GM19238 (cell line): Measurements from ENCODE around the gene RBM25.

Experiments used
- DNase-seq: peaks from one replicate; pipeline ENCODE4 v3.0.0; 2011; ENCODE audit warnings: low spot score; ENCODE audit not compliant: insufficient read length

Gene RBM25

GRCh38 chr14:73102806-73103497 lies 44.6 kb downstream of the RBM25 start:
- DNase-seq = no peak

- no peak for DNase-seq
These were observed 46.7 kb downstream of the RBM25 start for GRCh38 chr14:73105050-73105449.

DNA sequence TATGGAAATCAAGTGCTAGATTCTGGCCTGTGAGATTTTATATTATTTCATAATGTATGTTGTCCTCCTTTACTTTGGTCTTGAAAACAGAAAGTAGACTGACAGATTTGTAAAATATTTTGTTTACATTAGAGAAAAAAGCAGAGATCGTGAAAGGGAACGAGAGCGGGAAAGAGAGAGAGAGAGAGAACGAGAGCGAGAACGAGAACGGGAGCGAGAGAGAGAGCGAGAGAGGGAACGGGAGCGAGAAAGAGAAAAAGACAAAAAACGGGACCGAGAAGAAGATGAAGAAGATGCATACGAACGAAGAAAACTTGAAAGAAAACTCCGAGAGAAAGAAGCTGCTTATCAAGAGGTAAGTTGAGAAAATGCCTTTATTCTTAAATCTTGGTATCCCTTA lies 47.4 kb downstream of the RBM25 start:
- no peak for DNase-seq

DNA sequence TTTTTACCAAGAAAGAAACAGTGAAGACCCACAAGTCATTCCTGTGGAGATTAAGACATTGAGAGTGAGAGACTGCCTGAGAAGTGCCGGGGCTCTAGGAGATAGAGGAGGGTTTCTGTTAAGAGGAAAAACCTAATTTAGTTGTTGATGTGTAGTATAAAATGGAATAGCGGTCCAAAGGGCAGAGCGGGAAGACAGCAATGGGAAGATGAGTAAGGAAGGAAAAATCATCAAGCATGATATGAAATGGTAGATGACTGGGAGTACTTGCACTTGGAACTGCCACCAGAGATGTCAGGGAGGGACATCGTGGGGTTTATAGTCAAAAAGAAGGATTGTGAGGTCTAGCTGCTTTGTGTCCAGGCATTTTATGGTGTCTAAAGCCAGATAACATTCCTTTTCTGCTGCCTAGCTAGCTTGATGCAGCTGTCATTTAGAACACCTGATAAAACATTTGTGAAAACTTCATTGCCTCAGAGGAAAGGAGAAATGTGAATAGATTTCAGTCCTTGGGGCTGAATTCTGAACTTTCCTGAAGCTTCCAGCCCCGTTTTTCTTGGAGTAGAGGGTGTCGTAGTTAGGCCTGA lies 57.8 kb downstream of the RBM25 start:
- DNase-seq = no peak

DNA sequence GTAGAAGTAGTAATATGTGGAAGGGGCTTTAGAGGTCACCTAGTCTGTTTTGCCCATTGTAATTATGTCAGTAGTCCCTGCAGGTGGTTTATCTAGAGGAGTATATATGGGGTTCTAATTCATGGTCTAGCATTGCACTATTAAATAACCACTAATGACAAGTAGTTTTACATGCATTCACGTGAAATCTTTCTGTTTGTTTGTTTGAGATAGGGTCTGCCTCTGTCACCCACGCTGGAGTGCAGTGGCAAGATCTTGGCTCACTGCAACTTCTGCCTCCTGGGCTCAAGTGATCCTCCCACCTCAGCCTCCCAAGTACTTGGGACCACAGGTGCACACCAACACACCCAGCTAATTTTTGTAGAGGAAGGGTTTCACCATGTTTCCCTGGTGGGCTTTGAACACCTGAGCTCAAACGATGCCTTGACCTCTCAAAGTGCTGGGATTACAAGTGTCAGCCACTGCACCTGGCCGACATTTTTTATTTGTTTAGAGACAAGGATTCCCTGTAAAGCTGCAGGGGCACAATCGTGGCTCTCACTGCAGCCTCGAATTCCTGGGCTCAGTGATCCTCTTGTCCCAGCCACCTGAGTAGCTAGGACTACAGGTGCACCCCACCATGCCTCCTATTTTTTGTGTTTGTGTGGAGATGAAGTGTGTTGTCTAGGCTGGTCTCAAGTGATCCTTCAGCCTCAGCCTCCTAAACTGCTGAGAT lies 66.0 kb downstream of the RBM25 start:
- no peak for DNase-seq

DNA sequence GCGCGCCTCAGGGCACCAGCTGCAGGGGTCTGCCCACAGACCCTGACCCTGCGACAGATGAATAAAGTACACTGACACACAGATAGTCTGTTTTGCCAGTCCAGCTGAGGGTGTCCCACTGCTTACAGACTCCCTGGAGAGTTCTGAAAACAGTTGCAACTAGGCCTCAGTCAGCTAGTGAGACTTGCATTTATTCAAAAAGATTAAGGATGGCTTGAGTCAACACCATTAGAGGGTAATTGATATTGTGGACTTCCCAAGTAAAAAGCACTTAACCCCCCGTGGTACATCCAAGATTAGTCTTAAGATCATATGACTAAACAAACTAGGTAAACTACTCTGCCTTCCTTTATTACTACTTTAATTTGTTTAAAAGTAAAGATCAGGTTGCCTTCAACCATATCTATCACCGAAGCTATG lies 66.8 kb downstream of the RBM25 start:
- DNase-seq = no peak

DNA sequence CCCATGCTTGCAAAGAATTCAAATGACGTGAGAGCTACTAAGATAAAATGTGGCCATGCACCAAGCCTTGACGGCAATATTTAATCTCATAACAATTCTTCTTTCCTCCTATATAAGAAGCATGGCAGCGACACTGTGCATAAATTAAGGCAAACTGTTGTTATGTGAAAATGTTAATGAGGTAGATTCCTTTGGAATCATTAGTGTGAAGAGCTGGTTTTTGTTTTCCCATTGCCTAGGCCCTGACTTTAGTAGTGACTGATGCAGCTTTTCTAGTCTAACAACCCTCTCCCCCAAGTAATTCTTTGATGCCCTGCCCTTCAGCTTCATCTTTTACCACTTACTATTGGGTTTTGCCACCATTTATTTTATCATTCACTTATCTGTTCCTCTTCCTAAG lies 67.4 kb downstream of the RBM25 start:
- DNase-seq = no peak

DNA sequence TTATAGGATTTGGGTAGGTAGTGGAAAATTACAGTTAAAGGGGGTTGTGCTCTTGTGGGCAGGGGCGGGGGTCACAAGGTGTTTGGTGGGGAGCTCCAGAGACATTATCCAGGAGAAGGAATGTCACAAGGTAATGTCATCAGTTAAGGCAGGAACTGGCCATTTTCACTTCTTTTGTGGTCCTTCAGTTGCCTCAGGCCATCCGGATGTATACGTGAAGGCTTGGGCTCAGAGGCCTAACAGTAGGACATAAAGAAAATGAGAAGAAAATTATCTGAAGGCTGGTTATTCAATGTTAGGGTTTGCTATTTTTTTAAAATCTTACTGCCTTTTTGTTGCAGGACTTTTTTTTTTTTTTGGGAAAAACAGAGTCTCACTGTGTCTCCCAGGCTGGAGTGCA lies 75.5 kb downstream of the RBM25 start:
- no peak for DNase-seq

DNA sequence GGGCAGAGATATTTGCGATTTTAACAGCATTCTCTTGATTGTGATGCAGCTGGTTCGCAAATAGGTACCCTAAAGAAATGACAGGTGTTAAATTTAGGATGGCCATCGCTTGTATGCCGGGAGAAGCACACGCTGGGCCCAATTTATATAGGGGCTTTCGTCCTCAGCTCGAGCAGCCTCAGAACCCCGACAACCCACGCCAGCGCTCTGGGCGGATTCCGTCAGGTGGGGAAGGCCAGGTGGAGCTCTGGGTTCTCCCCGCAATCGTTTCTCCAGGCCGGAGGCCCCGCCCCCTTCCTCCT lies 77.7 kb downstream of the RBM25 start:
- DNase-seq = no peak

DNA sequence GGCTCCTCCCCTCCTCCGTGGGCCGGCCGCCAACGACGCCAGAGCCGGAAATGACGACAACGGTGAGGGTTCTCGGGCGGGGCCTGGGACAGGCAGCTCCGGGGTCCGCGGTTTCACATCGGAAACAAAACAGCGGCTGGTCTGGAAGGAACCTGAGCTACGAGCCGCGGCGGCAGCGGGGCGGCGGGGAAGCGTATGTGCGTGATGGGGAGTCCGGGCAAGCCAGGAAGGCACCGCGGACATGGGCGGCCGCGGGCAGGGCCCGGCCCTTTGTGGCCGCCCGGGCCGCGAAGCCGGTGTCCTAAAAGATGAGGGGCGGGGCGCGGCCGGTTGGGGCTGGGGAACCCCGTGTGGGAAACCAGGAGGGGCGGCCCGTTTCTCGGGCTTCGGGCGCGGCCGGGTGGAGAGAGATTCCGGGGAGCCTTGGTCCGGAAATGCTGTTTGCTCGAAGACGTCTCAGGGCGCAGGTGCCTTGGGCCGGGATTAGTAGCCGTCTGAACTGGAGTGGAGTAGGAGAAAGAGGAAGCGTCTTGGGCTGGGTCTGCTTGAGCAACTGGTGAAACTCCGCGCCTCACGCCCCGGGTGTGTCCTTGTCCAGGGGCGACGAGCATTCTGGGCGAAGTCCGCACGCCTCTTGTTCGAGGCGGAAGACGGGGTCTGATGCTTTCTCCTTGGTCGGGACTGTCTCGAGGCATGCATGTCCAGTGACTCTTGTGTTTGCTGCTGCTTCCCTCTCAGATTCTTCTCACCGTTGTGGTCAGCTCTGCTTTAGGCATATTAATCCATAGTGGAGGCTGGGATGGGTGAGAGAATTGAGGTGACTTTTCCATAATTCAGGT lies 78.3 kb downstream of the RBM25 start, which contains the start of gene PSEN1:
TSS of gene PSEN1 (plus strand) at position 121 of the 839 bp plus-strand sequence. CDS start 11,513 bp downstream, outside the sequence.
- peak; percentile 93 for DNase-seq

- no peak for DNase-seq
These were observed 82.5 kb downstream of the RBM25 start for GRCh38 chr14:73140811-73141323.

DNA sequence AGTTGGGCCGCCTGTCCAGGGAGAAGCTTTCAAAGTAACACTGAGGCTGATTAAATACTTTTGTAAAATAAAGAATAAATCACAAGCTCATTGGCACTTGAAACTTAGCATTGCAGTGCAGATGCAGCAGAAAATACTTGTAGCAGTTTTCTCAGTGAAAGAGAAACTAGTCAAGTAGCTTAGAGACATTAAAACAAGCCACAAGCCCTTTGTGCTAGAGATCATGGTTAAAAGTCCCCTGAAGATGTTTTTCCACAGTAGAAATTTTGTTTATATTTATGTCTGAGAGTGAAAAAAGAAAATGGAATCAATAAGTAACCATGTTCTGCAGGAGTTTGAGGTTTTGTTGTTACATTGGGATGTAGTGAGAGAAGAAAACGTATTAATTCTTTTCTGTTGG lies 83.9 kb downstream of the RBM25 start:
- peak; percentile 10 for DNase-seq

- DNase-seq = no peak
These were observed 84.7 kb downstream of the RBM25 start for GRCh38 chr14:73143003-73143402.

DNA sequence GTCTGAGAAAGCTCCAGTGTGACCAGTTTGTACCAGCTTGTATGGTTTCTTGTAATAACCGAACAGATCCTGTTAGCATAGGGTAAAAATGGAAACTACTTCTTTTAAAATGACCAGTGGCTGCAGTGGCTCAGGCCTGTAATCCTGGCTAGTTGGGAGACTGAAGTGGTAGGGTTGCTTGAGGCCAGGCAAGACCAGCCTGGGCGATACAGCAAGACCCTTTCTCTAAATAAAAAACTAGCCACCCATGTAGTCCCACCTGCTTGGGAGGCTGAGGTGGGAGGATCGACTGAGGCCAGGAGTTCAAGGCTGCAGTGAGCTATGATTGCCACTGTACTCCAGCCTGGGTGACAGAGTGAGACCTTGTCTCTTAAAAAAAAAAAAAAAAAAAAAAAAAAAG lies 85.3 kb downstream of the RBM25 start:
- no peak for DNase-seq

- DNase-seq = no peak
These were observed 87.0 kb downstream of the RBM25 start for GRCh38 chr14:73145371-73145770.

DNA sequence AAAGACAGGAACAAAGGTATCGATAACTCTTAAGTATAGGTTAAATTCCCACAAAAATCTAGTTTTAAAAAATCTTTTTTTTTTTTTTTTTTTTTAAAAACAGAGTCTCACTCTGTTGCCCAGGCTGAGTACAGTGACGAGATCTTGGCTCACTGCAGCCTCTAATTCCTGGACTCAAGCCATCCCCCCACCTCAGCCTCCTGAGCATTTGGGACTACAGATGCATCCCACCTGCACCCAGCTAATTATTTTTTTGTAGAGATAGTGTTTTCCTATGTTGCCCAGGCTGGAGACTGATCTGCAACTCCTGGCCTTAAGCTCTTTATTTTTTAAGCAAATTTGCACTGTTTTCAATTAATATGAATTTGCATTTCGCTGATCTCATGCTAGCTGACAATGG lies 87.8 kb downstream of the RBM25 start:
- DNase-seq = no peak

DNA sequence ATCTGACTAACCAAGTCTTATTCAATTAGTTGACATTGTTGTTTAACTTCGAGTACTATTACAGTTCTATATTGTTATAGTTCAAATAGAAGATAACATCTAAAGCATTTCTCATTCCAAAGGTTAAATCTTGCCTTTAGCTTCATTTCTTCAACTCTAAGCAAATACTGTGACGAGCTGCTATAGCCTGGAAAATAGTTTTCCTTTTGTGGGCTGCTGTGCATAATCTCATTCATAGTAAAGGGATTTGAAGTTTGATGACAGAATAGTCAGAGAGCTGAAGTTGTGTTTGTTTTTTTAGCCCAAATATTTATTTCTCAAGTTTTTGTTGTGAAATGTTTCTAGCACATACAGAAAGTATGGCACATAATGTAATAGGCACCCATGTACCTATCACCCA lies 91.4 kb downstream of the RBM25 start:
- no peak for DNase-seq

- DNase-seq = no peak
These were observed 94.9 kb downstream of the RBM25 start for GRCh38 chr14:73153272-73153671.

GRCh38 chr14:73162251-73162650 lies 103.9 kb downstream of the RBM25 start:
- DNase-seq = no peak

- DNase-seq = no peak
These were observed 108.1 kb downstream of the RBM25 start for GRCh38 chr14:73166399-73166798.

DNA sequence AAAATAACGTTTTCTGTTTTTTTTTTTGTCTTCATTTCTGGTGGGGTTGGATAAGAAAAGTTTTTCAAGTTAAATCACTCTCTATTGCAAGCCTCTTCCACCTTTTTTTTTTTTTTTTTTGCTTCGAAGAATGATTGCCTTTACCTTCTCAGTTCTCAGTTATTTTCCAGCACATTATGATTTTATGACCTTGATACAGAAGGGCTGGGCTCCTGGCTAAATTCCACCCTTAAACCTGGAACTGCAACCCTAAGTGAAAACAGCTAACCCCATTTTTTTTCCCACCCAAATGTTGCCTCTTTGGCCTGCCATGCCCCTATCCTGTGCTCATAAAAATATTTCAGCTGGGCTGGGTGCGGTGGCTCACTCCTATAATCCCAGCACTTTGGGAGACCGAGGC lies 109.4 kb downstream of the RBM25 start:
- no peak for DNase-seq

DNA sequence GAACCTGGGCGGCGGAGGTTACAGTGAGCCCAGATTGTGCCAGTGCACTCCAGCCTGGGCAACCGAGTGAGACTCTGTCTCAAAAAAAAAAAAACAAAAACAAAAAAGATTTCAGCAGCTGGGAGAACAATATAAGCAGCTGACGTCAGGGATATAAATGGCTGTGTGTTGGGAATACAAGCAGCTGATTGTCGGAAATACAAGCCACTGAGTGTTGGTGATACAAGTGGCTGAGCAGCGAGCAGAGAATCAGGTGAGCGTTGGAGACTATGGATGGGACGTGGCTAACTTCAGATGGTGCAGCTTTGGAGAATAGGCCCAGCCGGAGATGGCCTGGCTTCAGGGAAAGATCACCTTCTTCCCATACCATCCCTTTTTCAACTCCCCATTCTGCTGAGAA lies 109.9 kb downstream of the RBM25 start:
- no peak for DNase-seq
